Heart right ventricle (tissue), 16 donors: ENCODE measurements around the gene TXN. TPM values are rescaled to one million over a fixed set of nuclear protein-coding genes. Genes with fewer than 3 reads are reported as not detected.

Experiments
- ATAC-seq, 8 donors: fragments of 200-7000 bp; cut with Tn5 transposase; one replicate each; pipeline ENCODE4 v1.9.1; 2020; ENCODE audit warnings: mild to moderate bottlenecking in 8 of 8, moderate library complexity in 8 of 8, moderate number of reproducible peaks in 1 of 8
- DNase-seq, 2 donors: peaks; one replicate each; pipeline ENCODE4 v3.0.0-alpha.2; 2020
- H3K27ac ChIP-seq, 10 donors: fragments of 200-600 bp; sonication (generic) in 2 of 10; one replicate each; pipeline versions ENCODE4 v1.5.0 to v1.8.0; 2020 to 2022; ENCODE audit warnings: mild to moderate bottlenecking in 3 of 10
- H3K27me3 ChIP-seq, 7 donors: fragments of 200-600 bp; one replicate each; pipeline ENCODE4 v1.8.0; 2021 to 2022; ENCODE audit warnings: mild to moderate bottlenecking in 2 of 7
- H3K36me3 ChIP-seq, 9 donors: fragments of 200-600 bp; sonication (generic) in 1 of 9; one replicate each; pipeline versions ENCODE4 v1.5.0 to v1.8.0; 2020 to 2022; ENCODE audit warnings: mild to moderate bottlenecking in 2 of 9
- H3K4me1 ChIP-seq, 9 donors: fragments of 200-600 bp; sonication (generic) in 1 of 9; one replicate each; pipeline versions ENCODE4 v1.5.0 to v1.8.0; 2020 to 2022; ENCODE audit warnings: mild to moderate bottlenecking in 4 of 9
- H3K4me3 ChIP-seq, 10 donors: fragments of 200-600 bp; sonication (generic) in 2 of 10; one replicate each; pipeline versions ENCODE4 v1.5.0 to v1.8.0; 2020 to 2022; ENCODE audit warnings: mild to moderate bottlenecking in 7 of 10, moderate library complexity in 2 of 10
- H3K9me3 ChIP-seq, 11 donors: fragments of 200-600 bp in 10 of 11; sonication (generic) in 2 of 11; one replicate each; pipeline versions ENCODE4 v1.5.0 to v1.8.0; 2013 to 2022; ENCODE audit warnings: mild to moderate bottlenecking in 2 of 11, control low read depth in 1 of 11, moderate library complexity in 1 of 11
- WGBS, 2 donors: extraction: QIAGEN DNeasy Blood & Tissue Kit; methylation state at CpG; one replicate each; pipeline ENCODE4 v1.1.7; 2013; ENCODE audit warnings: inconsistent platforms in 1 of 2; 5-methylcytosine and 5-hydroxymethylcytosine counted together
- intact Hi-C, 10 donors: fragments of 100-400 bp; cut with DNase I; formaldehyde crosslinking; loops; one replicate each; pipeline versions ENCODE4 v1.11.1 to v1.14.2; 2022
- polyA plus RNA-seq, 2 donors: library from polyadenylated mRNA; stranded (reverse); fragments of 200-250 nt; gene quantifications; one replicate each; pipeline ENCODE4 v1.2.3, GENCODE V29; 2013
- total RNA-seq, 10 donors: library from RNA; stranded (reverse); fragmentation: NEBNext Ultra II Directional in 3 of 10; extraction: Animal tissue kit (Norgen Biotek cat#: 25700) in 3 of 10; gene quantifications; one replicate each; pipeline versions ENCODE4 v1.2.1 to v1.2.4, GENCODE V29; 2021 to 2023
- TF ChIP-seq, protein P1 (sequence below), 9 donors: fragments of 200-600 bp; sonication (generic) in 2 of 9; IDR thresholded peaks; one replicate each; pipeline versions ENCODE4 v1.5.0 to v1.8.0; 2021 to 2022; ENCODE audit warnings: antibody characterized with exemption in 9 of 9, mild to moderate bottlenecking in 5 of 9, moderate library complexity in 1 of 9
- donor health status: Arrhythmogenic right ventricular cardiomyopathy.
- donor health status: ischemic (EF 13 %, LVEDD 7.1; RV severe dilation, severe dysfunction).
- donor health status: healthy with polysubstance abuse.
- donor health status: DM: no; HTN: yes; CAD: no.
- donor health status: DM: no; HTN: no; CAD: no.
- donor health status: ischemic (EF 25% LVEDD 6.9; RV normal size, moderate dysfunction).
- donor health status: ischemic (EF 25% LVEDD 5.7; RV mildly dilated, moderate dysfunction).
- donor health status: healthy.
- donor health status: DM: yes; HTN: yes; CAD: no.
- donor health status: Ischemic cardiomyopathy.
- donor health status: ischemic (EF 35%, LVEDD 5.7; RV mildly dilated, moderate dysfunction).
- donor health status: nonischemic (EF 11% LVEDD 7.7; RV severe dilation, severe dysfunction).
- donor health status: DM: yes; HTN: yes; CAD: no.
- donor health status: PGD.
- donor health status: ischemic (EF 29% LVEDD 5.4; RV normal size, mild dysfunction).
- donor health status: nonischemic (EF 23%, LVEDD 6.1; RV moderate dilation, normal function).

TXN gene
- total and polyA plus RNA-seq, 12 donors, result 50.7 to 134 (median 60.2) TPM

DNA sequence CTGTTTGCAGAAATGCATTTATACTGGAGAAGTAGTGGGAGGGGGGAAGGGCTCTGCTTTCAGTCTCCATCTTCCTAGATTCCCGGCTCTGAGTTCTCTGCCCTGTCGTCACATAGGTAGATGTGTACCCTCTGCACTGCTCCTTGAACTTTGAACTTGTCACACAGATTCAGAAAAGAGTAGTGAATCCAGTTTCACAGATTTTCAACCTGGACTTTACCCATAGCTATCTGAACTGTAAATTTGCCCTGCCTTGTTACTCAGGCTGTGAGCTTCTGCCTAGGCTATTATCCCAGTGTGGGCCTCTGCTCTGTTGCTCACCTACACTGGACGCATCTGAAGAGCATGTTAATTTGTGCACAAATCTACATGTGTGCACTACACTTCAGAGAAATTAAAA is 35.5 kb downstream of the TXN start:
- WGBS, 2 donors, result 92 to 95% methylated on average over 3 of the region's 3 CpGs
- ATAC-seq (no peak), DNase-seq (no peak)
- H3K4me1 ChIP-seq, result peaks cover 0 to 12% (median 0%) of the 10 kb centered on the region in 9 donors
- no peaks in the 10 kb centered on the region for H3K9me3 ChIP-seq
- TF ChIP-seq, protein P1, sequence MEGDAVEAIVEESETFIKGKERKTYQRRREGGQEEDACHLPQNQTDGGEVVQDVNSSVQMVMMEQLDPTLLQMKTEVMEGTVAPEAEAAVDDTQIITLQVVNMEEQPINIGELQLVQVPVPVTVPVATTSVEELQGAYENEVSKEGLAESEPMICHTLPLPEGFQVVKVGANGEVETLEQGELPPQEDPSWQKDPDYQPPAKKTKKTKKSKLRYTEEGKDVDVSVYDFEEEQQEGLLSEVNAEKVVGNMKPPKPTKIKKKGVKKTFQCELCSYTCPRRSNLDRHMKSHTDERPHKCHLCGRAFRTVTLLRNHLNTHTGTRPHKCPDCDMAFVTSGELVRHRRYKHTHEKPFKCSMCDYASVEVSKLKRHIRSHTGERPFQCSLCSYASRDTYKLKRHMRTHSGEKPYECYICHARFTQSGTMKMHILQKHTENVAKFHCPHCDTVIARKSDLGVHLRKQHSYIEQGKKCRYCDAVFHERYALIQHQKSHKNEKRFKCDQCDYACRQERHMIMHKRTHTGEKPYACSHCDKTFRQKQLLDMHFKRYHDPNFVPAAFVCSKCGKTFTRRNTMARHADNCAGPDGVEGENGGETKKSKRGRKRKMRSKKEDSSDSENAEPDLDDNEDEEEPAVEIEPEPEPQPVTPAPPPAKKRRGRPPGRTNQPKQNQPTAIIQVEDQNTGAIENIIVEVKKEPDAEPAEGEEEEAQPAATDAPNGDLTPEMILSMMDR (IDR thresholded peaks at IDR 0.05), result no peak
- H3K36me3 ChIP-seq, result no peaks in the 10 kb centered on the region
- H3K27me3 ChIP-seq, result no peaks in the 10 kb centered on the region
- no peak overlapping the region for H3K4me3 ChIP-seq
- no peak overlapping the region for H3K27ac ChIP-seq
- intact Hi-C loops, result loop anchor here in 1 of 10 donors (10.0 kb wide), 1 partner anchor 646 kb away; no protein-coding TSS in a partner anchor

- 27 to 33% methylated on average over 10 of the region's 10 CpGs for WGBS, 2 donors
- Histone ChIP-seq H3K4me3 (no peak overlapping the region), H3K27ac (no peak overlapping the region), H3K27me3 (no peaks in the 10 kb centered on the region), H3K9me3 (no peaks in the 10 kb centered on the region), H3K36me3 (no peaks in the 10 kb centered on the region), H3K4me1 (peaks cover 0 to 12% (median 0%) of the 10 kb centered on the region in 9 donors)
- ATAC-seq, result no peak
- no peak for DNase-seq
- intact Hi-C loops, result loop anchor here in 9 of 10 donors (1.0 to 10.0 kb wide), 9 partner anchors 34 to 645 kb away; no protein-coding TSS in a partner anchor
- TF ChIP-seq, protein P1 (IDR thresholded peaks at IDR 0.05), result peak; percentile 56 to 88 (median 79)
Measured at GRCh38 chr9:110217656-110218099, 38.6 kb downstream of the TXN start.

DNA sequence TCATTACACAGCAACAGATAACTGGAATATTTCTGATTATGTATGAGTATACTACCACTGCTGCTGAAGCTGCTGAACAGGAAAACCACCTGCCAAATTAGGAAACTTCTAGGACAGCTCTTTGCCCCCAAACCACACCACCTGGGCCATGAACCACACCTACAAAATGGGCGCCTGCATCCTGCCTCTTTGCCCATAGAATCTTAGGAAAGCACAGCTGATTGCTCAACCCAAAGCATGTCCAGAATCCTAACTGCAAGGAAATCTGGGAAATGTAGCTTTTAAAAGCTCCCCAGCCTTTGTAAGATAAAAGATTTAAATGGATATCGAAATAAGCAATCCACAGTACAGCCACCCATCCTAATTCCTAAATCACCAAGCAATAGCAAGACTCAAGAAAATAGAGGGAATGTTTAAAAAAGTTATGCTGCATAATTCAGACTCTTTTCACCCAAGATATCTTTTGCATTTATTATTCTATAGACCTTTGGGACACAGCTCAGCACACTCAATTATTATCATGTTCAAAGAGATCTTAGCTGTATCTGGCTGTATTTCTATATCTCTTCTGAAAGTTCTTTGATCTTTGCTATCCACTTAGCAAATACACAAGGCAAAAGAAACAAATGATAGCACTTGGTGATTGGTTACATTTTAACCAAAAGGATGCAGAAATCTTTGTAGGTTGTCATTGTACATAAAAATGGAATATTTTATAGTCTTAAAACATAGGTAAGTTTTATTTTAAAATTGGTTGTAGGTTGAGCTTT is 41.5 kb downstream of the TXN start:
- intact Hi-C loops, result loop anchor here in 9 of 10 donors (5.0 to 10.0 kb wide), 6 partner anchors 32 to 642 kb away; no protein-coding TSS in a partner anchor
- TF ChIP-seq, protein P1 (IDR thresholded peaks at IDR 0.05), result no peak
- Histone ChIP-seq H3K27me3 (no peaks in the 10 kb centered on the region), H3K4me3 (no peak overlapping the region), H3K9me3 (peaks cover 0 to 7% (median 0%) of the 10 kb centered on the region in 11 donors), H3K36me3 (no peaks in the 10 kb centered on the region), H3K27ac (no peak overlapping the region), H3K4me1 (peaks cover 0 to 12% (median 0%) of the 10 kb centered on the region in 9 donors)
- DNase-seq (no peak), ATAC-seq (no peak)
- 86 to 96% methylated on average over 2 of the region's 2 CpGs for WGBS, 2 donors

- intact Hi-C loops, result loop anchor here in 6 of 10 donors (10.0 kb wide), 3 partner anchors 59 to 639 kb away; no protein-coding TSS in a partner anchor
- no peak for DNase-seq
- no peak overlapping the region for H3K4me3 ChIP-seq
- no peak overlapping the region for H3K27ac ChIP-seq
- H3K36me3 ChIP-seq, result no peaks in the 10 kb centered on the region
- no peaks in the 10 kb centered on the region for H3K27me3 ChIP-seq
- H3K9me3 ChIP-seq, result peaks cover 0 to 7% (median 0%) of the 10 kb centered on the region in 11 donors
- 88 to 92% methylated on average over 6 of the region's 6 CpGs for WGBS, 2 donors
- peaks cover 0 to 12% (median 0%) of the 10 kb centered on the region in 9 donors for H3K4me1 ChIP-seq
- ATAC-seq, result no peak
- TF ChIP-seq, protein P1 (IDR thresholded peaks at IDR 0.05), result no peak
Measured at GRCh38 chr9:110214090-110214489, 42.2 kb downstream of the TXN start.
